GM10847 (cell line): ENCODE measurements around the gene C22orf39.

Source experiments
- POLR2A ChIP-seq: IDR thresholded peaks from 2 replicates; pipeline ENCODE4 v1.6.1; 2011; ENCODE audit not compliant: insufficient read length; ENCODE audit errors: extremely low read depth

The C22orf39 gene, protein sequence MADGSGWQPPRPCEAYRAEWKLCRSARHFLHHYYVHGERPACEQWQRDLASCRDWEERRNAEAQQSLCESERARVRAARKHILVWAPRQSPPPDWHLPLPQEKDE

DNA sequence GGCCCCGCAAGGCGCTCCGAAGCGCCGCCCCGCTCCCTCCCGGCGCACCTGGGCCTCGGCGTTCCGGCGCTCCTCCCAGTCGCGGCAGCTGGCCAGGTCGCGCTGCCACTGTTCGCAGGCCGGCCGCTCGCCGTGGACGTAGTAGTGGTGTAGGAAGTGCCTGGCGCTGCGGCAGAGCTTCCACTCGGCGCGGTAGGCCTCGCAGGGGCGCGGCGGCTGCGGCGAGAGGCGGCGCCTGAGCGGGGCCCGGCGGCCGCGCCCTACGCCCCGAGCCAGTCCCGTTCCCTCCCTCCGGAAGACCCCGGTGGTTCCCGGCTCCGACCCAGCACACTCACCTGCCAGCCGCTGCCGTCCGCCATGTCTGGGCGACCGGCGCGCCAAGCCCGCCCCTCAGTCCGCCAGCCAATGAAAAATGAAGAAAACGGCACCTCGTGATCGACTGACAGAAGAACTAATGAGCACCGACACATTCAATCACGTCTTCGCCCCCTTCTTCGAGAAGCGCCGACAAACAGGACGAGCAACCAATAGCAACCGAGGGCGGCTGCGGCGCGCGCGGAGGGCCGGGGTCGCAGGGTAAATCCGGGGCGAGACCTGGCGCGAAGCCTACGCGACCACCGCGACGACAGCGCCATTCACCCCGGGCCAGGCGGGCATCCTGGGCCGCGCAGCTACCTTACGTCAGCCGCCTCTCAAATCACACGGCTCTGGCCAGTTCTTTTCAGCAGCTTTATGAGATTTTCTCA is at the start of gene C22orf39:
Gene C22orf39 (minus strand): TSS at position 382 of the 746 bp plus-strand sequence. CDS start 23 bp downstream, at position 359.
- peak; percentile 82 for TF ChIP-seq POLR2A

DNA sequence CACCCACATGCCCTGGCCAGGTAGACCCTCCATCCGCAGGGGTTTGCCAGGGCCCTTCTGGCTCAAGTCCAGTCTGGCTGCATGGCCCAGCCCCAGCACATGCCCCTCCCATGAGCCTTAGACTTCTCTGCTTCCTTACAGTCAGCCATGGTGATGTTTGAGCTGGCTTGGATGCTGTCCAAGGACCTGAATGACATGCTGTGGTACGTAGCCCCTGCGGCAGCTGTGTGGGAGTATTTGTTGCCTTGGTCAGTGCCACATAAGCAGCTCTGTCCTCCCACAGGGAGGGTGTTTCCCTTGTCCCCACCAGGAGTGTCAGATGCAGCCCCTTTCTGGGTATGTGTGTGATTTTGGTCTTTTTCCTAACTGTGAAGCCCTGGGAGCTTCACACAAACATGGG is 49.7 kb upstream of the C22orf39 start:
- no peak for TF ChIP-seq POLR2A

DNA sequence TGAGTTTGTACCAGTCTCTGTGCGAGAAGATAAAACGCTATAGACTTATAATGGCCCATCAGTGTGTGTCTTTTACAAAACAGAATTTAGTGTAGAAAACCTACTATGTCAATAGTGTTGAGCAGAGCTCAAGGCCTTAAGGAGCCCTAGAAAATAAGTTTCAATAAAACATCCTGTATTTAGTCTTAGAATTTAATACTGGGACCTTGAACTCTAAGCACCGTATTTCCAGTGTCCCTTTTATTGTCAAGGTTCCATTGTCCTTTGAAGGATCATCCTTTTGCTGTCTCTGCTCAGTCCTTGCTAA is 48.8 kb upstream of the C22orf39 start:
- no peak for TF ChIP-seq POLR2A

DNA sequence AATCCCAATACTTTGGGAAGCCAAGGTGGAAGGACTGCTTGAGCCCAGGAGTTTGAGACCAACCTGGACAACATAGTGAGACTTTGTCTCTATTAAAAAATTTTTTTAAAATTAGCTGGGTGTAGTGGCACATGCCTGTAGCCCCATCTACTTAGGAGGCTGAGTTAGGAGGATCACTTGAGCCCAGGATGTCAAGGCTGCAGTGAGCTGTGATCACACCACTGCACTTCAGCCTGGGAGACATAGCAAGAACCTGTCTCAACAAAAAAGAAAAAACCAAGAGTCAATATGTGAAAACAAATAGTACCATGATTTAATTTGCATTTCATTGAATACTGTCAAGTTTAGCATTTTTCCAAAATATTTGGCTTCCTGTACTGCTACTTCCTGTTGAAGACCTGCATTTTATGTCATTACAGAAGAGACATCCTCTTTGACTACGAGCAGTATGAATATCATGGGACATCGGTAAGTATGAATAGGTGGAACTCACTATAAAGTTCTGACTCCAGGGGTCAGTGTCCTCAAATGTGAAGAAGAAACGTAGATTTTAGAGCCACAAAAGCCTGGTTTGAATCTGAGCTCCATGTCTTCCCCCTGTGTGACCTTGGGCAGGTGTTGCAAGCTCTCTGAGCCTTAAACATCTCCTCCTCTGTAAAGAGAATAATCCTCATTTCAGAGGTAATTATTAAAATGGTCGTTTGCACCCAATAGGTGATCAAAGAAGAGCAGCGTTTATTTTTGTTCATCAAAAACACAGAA is 48.2 kb upstream of the C22orf39 start:
- TF ChIP-seq POLR2A, result no peak

DNA sequence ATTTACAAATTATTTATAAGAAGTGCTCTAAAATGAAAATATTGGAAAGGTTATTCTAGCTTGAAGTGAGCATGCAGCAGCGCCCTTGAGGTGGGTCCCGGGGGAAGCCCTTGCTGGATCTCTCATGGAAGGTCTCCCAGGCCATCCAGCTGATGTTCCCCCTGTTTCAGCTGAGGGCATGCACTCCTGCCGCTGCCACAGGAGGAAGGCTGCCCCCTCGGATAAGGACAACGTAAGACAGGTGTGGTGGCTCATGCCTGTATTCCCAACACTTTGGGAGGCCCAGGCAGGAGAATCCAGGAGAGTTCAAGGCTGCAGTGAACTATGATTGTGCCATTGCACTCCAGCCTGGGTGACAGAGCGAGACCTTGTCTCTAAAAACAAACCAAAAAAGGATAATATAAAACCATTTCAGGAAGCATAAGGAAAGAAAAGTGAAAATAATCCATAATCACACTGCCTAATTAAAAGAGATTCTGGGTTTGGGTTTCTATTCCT is 47.2 kb upstream of the C22orf39 start:
- TF ChIP-seq POLR2A, result no peak

DNA sequence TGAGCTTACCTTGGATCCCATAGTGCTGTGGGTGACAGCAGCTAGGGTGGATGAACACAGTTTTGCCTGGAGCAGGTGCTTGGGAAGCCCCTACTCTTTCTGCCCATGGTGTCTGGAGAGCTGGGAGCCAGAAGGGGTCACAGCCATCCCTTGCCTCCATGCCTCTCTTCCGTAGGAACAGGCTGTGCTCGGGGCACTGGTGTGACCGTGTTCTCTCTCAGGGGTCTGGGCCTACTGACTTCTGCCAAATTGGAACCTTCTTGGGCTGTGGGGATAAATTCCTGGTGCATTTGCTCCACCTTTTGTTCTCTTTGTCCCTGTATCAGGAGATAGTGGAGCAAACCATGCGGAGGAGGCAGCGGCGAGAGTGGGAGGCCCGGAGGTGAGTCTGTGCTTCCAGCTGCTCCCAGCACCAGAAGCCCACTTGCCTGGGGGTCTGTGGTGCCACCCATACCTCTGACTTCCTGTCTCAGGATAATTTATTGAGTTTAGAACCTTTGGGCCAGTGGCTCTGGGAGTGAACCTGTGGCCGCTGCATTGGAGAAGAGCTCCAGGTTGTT is 46.6 kb upstream of the C22orf39 start:
- no peak for TF ChIP-seq POLR2A

DNA sequence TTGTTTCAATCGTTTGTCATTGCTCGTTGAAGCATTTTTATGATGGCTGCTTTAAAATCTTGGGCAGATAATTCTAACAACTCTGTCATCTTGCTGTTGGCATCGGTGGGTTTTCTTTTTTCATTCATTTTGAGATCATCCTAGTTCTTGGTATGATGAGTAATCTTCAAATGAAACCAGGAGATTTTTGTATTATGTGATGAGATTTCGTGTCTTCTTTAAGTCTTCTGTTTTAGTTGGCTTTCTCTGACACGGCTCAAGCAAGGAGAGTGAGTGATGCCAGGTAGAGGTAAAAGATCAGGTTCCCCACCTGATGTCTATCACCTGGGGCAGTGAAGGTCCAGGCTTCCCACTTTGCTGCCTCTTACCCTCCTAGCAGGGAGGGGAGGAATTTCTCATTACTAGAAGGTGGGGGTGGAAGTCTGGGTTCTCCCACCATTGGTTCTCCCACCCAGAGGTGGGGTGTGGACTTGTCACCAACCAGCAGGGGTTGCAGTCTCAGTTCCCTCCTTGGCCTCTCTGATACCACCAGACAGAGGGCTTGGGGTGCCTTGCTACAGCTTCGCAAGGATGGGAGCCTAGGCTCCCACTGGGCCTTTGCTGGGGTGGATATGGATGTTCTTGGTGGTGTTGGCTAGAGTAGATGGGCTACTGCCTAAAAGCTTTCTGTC is 45.1 kb upstream of the C22orf39 start:
- no peak for TF ChIP-seq POLR2A

DNA sequence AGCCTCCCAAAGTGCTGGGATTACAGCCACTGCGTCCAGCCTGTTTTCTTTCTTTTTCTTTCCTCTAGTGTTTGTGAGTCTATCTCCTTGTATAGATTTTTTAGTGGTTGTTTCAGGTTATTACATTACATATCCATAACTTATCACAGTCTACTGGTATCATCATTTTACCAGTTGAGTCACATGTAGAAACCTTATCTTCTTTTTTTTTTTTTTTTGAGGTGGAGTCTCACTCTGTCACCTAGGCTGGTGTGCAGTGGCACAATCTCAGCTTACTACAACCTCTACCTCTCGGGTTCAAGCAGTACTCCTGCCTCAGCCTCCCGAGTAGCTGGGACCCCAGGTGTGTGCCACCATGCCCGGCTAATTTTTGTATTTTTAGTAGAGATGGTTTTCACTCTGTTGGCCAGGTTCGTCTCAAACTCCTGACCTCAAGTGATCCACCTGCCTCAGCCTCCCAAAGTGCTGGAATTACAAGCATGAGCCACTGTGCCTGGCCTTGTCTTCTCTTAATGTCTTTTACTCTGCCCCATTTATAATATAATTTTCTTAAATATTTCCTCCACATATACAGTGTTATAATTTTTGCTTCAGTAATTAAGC is 43.2 kb upstream of the C22orf39 start:
- no peak for TF ChIP-seq POLR2A

DNA sequence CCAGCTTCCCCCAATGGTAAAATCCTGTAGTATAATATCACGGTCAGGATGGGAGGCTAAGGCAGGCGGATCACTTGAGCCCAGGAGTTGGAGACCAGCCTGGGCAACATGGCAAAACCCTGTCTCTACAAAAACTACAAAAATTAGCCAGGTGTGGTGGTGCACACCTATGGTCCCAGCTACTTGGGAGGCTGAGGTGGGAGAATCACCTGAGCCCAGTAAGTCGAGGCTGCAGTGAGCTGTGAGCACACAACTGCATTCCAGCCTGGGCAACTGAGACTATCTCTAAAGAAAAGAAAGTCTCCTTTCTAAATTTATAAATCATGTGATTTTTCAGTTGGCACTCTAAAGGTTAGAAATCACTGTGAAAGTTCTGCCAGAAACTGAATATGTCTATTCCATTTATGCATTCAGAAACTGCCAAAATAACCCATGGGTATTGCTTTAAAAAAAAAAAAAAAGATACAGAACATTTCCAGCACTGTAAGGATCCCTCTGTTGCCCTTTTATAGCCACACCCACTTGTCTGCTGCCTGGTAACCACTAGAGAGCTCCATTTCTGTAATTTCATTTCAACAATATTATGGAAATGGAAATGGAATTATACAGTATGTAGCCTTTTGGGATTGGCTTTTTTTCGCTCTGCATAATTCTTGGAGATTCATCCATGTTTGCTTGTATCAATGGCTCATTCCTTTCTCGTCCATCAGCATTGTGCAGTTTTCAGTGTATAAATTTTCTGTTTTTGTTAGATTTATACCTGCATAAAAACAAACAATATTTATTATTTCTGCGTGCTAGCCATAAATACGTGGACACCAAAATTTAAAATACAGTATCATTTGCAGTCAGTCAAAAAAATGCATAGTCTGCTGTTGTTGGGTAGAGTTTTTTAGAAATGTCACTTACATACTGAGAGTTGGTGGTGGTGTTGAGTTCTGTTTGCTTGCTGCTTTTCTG is 41.7 kb upstream of the C22orf39 start:
- TF ChIP-seq POLR2A, result no peak

DNA sequence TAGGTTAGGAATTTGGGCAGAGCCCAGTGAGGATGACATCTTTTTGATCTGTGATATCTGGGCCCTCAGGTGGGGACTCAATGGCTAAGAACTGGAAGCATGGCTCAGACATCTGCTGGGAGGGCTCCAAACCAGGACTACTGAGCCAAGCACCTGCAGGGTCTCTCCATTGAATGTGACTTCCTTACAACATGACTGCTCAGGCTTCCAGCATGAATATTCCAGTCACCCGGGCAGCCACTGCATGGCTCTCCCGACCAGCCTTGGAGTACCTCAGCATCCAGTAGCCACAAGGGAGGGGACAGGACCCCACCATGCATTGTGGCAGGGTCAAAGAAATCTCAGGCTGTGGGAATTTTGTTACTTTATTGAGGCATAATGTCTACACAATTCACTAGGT is 40.8 kb upstream of the C22orf39 start:
- TF ChIP-seq POLR2A, result no peak

DNA sequence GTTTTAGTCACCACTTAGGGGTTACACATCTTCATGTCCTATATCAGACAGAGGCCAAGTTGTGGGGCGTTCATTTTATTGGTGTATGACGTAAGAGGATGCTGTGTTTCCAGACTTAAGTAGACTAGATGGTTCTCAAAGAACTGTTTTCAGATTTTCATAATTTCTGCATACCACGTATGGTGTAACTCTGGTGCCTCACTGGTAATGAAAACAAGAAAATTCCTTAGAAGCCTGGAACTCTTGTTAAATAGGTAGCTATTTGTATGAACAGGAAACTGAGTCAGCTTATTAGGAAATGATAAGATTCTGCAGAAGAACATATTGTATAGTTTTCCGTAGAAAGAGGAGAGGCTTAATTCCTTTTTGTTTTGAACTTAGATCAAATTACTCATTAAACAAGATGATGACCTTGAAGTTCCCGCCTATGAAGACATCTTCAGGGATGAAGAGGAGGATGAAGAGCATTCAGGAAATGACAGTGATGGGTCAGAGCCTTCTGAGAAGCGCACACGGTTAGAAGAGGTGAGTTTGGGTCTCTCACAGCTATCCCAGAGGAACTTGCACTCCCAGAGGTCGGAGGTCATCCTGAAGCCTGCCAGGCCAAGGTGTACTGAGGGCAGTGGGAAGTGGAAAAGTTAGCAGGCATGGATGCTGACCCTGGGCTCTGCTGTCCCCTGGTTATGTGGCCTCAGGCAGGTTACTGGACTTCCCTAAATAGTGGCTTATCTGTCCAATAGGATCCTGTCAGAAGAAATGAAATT is 36.2 kb upstream of the C22orf39 start:
- TF ChIP-seq POLR2A, result no peak

DNA sequence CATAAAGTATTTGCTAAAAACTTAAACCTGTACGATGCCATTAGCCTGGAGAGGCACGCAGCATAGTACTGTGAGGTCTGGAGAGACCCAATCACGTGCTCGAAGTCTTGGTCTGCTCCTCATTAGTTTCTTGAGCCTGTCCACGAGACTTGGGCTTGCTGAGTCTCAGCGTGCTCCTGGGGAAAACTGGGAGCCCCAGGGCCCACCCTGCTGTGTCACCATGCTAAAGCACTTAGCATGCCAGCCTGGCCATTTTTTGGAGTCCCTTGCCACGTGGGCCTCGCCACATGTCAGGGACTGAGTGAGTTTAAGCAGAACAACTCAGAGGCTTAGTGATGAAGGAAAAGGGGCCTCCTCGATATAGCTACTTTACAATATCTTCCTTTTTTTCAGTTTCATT is 34.8 kb upstream of the C22orf39 start:
- TF ChIP-seq POLR2A, result no peak

DNA sequence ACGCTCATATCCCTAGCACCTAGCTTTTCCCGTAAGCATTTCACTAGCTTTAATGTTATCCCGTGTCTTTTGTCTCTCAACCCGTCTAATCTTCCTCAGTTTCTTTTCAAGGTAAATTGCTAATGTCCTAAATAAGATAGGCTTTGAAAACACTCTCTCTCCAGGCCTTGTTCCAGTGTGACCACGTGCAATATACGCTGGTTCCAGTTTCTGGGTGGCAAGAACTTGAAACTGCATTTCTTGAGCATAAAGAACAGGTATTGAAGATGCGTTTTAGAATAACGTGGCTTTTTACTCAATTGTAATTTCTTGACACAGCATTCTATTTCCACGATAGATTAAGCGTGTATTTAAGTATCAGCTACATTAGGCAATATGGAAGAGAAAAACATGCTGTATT is 33.3 kb upstream of the C22orf39 start:
- no peak for TF ChIP-seq POLR2A

DNA sequence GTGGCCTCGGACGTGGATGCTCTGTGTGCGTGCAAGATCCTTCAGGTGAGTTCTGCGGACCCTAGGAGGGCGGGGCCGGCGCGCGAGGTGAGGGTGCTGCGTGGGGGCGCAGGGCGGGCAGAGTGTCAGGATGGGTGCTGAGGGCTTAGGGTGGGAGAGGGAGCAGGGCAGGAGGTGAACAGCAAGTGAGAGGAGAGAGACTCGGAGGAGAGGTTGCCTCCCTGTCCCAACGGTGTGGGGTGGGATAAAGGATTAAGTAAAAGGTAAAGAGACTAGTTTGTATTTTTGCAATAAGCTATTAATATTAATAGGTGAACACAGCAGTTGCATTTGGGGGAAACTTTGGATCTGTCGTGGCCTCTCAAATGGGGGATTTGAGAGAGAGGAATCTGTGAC is 32.7 kb upstream of the C22orf39 start:
- no peak for TF ChIP-seq POLR2A
